HTERT RPE-1 (cell line): ENCODE measurements around the gene ARHGAP28.
"Not testable (repeated sequence)": the region's sequence is repeated elsewhere in the genome, so short reads cannot be mapped to it uniquely, and the experiment has no call there.

Source experiments
- in situ Hi-C: fragments of 300-500 bp; cut with MboI; formaldehyde crosslinking; loops from 4 replicates; pipeline ENCODE4 v1.14.3; 2020; ENCODE audit warnings: low sequenced_read_pairs

The ARHGAP28 gene

DNA sequence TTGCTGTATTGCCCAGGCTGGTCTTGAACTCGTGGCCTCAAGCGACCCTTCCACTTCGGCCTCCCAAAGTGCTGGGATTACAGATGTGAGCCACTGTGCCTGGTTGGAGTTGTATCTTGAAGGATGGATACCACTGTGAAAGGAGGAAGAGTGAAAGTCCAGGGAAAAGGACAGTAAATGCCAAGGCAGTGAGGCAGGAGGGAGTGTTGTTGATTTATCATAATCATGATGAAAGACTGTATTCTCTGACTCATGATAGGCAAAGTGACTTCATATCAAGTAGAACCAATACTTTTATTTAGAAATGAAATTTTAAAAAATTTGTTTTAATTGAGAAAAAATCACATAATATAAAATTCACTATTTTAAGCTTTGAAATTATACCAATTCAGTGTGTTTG, 162.3 kb downstream of the ARHGAP28 start:
- in situ Hi-C loops, result no loop called here

DNA sequence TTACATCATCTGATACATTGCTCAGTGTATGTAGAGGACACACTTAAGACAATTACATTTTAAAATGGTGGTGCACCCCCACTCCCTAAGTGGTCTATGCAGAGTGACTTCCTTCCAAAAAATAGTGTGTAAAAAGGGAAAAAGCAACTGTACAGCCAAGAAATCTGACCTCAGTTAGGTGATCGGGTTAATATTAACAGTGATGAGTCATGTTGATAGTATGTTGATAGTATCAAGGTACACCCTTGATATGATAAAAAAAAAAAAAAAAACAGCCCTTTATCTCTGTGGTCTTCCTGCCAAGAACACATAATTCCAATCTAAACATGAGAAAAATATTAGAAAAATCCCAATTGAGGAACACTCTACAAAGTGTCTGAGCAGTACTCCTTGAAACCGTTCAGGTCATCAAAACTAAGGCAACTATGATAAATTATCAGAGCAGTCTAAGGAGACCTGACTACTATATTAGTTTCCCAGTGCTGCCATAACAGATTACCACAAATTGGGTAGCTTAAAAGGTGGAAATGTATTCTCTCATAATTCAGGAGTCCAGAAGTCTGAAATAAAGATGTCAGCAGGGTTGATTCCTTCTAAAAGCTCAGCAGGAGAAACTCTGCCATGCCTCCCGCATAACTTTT, 171.9 kb downstream of the ARHGAP28 start:
- in situ Hi-C loops, result no loop called here

DNA sequence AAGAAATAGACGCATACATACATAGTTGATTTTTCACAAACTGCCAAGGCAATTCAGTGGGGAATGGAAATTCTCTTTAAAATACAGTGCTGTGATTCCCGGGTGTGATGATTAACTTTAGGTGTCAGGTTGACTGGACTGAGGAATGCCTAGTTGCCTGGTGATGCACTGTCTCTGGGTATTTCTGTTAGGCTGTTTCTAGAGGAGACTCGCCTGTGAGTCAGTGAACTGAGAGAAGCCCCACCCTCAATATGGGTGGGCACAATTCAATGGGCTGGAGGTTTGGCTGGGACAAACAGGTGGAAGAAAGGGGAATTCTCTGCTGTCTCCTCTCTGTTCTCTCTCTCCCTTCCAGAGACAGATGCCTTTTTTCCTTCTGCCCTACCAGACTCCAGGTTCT, 187.6 kb downstream of the ARHGAP28 start:
- in situ Hi-C loops, result no loop called here

DNA sequence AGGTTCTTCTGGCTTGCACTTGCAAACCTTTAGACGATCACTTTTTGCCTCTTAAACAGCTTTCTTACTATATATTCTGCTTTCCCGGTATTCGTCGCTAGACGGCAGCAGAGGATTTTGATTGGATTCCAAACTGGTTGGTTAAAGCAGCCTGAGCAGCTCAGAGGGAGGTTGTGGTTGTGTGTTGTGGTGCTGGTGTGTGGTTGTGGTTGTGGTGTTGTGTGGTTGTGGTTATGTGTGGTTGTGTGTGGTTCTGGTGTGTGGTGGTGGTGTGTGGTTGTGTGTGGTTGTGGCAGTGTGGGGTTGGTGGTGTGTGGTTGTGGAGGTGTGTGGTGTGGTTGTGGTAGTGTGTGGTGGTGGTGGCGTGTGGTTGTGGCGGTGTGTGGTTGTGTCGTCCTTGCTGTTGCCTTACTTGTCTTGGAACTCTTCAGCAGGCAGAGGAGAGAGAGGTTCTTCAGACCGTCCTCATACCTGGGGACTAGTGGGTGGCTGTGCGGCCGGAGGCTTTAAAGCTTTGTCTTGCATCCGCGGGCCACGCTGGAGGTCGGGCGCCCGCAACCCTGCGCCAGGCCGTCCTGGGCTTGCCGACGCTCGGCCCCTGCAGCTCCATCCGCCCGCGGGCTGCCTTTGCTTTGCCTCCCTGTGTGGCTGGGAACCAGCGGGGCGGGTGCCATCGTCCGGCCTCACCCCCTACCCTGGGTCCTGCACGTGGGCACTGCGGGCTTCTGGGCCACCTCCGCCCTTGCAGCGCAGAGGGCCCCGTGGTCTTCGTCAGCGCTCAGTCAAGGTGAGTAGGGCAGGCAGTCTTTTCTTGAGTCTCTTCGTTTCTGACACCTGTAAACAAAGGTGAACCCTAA, 190.8 kb downstream of the ARHGAP28 start:
- in situ Hi-C loops, result no loop called here

DNA sequence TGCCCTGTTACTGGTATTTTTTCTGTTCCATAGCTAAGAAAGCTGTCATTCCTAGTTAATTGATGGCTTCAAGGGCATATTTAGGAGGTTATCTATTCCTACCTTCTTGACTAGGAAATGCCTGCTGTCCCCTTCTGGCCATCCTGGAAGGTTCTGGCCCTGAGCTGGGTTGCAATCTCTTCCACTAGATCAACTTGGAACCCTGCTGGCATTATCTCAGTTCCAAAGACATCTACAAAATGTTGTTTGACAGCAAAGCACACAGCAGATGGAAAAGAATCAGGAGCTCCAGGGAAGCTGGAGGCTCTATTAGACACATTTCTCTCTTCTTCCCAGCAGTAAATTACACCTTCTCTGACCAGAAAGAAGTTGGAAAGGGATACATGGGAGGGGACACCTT, 192.1 kb downstream of the ARHGAP28 start:
- in situ Hi-C loops, result no loop called here

DNA sequence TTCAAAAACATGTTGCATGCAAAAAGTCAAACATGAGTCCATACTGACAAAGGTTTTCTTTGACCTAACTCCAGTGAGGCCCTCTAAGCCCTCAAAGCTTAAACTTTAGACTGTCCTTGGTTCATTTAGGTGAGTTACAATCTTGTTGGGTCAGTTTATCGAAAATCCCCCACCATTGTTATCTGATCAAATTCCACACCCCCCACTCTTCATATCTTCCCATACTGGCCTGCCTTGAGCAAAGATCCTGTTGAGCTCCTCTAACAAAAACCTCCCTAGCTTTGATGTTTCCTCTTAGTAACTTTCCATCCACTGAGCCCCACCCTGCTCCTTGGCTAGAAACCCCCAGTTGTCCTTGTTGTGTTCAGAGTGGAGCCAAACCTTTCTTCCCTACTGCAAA, 193.7 kb downstream of the ARHGAP28 start:
- in situ Hi-C loops, result no loop called here

DNA sequence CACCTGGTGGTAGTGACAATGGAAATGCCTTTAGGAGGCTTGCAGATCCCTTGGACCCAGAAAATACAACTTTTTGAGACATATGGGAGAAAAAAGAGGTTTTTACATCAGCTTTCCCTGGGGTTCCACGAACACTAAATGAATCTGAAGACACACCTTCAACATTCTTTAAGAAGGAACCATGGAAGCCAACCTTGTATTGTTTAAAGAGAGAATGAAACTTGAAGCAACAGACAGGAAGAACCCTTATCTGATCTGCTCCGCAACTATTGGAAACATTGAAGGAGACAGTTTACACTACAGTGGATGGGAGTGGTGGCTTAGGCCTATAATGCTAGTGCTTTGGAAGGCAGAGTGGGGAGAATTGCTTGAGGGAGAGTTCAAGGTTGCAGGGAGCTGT, 197.6 kb downstream of the ARHGAP28 start:
- in situ Hi-C loops, result no loop called here

DNA sequence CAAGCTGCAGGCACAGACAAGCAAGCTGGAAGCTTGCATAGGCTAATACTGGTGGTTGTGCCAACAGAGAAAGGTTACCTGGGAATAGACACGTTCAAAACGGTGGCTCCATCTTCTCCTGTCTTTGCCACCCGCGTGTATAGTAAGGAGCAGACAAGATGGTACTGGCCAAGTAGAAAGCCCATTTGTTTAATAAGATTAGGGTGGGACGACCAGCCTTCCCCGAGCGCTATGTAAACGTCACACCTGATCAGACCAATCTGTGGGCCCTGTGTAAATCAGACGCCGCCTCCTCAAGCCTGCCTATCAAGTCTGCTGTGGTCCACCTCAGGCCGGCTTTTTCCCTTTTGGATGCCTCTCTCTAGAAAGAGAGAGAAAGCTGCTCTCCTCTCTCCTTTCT, 198.8 kb downstream of the ARHGAP28 start:
- in situ Hi-C loops, result no loop called here

DNA sequence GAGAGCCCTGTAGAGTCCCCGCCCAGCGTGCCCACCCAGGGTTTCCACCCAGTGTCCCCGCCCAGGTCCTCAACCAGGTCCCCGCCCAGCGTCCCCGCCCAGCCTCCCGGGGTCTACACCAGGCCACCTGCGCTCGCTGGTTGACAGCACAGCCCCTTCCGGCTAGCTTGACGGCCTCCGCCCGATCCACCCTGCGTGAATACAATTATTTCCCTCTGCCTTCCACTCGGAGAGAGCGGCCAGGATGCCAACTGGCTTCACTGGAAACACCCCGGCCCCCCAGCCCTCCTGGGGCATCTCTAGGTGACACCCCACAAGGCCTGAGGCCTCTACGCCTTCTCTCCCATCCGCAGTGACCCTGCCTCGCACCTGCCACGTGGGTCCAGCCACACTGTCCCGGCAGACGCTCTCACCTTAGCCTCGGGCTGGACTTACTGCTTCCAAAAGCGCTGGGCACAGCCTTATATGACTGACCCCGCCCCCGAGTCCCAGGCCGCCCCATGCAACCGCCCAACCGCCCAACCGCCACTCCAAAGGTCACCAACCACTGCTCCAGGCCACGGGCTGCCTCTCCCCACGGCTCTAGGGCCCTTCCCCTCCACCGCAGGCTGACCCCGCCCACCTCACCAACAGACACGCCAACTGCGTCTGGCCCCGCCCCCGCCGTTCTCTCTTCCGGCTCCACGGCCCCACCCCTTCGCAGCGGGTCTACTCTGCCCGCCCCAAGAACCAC, 200.0 kb downstream of the ARHGAP28 start:
- in situ Hi-C loops, result no loop called here

DNA sequence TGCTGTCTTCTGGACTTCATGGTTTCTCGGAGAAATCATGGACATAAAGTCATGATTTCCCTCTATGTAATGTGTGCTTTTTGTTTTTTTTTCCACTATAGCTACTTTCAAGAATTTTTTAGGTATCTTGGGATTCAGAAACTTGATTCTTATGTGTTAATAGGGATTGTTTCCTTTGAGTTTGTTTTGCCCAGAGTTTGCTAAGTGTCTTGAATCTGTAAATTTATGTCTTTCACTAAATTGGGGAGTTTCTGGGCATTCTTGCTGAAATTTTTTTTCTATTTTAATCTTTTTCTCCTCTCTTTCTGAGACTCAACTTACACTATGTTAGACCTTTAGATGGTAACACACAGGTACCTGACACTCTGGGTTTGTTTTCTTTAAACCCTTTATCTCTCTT, 205.3 kb downstream of the ARHGAP28 start:
- in situ Hi-C loops, result no loop called here

DNA sequence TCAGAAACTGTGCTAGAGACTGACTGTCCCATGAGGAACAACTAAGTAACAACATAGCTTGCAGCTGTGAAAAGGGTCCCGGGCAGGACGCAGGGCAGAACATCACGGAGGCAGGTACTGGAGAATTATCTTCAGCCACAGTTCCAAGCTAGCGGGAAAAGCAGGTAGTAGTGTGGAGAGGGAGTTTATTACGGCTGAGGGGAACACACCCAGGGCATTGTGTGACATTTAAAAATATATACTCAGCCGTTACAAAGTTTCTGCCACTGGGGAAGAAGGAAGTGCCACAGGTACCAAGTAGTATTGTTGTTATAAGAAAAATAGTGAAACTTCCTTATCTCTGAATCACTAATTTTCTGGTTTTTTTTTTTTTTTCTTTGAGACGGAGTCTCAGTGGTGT, 208.5 kb downstream of the ARHGAP28 start:
- in situ Hi-C loops, result no loop called here

DNA sequence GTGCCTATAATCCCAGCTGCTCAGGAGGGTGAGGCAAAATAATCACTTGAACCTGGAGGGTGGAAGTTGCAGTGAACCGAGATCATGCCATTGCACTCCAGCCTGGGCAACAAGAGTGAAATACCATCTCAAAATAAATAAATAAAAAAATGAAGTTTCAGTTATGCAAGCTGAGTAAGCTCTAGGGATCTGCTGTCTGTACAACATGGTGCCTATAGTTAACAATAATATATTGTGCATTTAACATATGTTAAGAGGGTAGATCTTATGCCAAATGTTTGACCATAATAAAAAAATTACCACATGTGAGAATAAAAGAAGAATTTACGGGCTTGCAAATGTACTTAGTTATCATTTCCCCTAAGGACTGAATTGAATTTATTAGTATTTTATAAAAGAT, 208.9 kb downstream of the ARHGAP28 start:
- in situ Hi-C loops, result not testable (repeated sequence)

DNA sequence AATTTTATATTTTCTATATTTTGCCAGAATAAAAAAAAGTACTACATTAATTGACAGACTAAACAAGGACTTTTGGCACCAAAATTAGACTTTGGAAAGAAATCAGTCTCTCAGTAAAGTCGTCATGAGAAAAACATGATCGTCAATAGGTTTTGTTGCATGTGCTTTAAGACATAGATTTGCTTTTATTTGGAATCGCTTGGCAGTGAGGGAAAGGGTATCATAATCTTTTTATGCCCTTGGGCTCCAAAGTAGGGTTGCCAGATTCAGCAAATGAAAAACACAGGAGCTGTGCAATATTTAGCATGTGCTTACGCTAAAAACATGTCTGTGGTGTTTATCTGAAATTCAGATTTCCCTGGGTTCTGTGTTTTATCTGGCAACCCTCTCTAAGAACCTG, 210.5 kb downstream of the ARHGAP28 start:
- in situ Hi-C loops, result no loop called here

DNA sequence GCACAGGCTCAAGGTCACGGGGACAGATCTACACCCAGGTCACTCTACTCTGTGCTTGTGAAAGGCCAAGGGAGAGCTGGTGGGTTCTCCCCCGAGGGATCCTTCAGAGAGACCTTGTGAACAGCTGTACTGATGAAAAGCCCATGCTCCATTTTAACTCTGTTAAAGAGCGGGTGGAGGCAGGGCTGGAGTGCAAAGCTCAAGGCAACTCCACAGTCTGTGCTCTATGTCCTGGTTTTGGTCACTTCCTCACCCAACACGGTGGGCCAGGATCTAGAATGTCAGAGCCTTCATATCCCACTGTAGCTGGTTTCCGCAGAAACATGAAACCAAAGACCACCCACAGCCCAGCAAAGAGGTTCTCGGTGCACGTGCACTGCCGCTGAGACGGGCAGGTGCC, 210.9 kb downstream of the ARHGAP28 start:
- in situ Hi-C loops, result no loop called here

DNA sequence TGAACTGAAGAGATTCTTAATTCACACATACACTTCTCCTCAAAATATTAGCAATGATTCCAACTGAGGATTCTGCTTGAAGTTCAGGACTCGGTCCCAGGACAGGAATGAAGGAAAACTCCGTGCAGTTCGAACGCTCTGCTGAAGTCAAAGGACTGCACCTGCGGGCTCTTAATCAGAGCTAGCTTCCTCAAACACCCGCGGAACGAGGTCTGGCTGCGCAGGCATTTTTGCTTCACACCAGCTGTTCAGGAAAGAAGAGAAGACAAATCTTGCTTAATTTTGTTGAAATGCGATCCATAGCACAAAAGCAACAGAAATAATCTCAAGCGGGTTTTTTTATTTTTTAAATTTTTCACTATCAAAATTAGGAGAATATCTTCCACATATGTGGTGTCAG, 212.5 kb downstream of the ARHGAP28 start:
- in situ Hi-C loops, result no loop called here

DNA sequence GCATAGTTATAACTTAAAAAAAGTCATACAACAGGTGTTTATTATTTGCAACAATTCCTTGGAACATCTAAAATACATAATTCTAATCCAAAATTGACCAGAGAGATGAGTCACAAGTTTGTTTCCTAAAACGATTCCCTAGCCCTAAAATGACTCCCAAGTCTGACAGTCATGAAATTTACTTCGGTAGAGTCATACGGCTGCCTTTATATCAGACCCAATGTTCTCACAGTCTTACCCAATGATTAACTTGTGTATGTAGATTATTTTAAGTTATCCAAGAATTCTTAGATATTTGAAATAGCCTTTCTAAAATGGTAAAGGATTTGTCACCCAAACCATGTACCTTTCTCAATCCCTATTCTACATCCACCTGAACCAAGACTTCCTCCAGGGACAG, 213.2 kb downstream of the ARHGAP28 start:
- in situ Hi-C loops, result no loop called here

DNA sequence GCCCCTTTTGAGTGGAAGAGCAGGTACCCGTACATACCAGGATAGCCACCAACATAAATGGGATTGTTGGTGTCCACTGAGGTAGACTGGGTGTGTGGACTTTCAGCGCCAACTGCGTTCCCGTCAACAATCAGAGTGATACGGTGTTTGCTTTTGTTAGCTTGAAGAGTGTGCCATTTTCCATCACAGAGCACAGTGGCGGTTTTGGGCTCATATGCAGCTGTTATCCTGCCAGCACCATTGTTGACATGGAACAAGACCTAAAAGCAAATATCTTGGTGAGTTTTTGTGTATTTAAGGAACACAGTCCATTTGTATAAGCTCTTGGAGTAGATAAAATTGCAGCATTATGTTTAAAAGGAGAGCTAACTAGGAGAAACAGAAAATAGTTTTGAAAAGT, 213.6 kb downstream of the ARHGAP28 start:
- in situ Hi-C loops, result no loop called here

DNA sequence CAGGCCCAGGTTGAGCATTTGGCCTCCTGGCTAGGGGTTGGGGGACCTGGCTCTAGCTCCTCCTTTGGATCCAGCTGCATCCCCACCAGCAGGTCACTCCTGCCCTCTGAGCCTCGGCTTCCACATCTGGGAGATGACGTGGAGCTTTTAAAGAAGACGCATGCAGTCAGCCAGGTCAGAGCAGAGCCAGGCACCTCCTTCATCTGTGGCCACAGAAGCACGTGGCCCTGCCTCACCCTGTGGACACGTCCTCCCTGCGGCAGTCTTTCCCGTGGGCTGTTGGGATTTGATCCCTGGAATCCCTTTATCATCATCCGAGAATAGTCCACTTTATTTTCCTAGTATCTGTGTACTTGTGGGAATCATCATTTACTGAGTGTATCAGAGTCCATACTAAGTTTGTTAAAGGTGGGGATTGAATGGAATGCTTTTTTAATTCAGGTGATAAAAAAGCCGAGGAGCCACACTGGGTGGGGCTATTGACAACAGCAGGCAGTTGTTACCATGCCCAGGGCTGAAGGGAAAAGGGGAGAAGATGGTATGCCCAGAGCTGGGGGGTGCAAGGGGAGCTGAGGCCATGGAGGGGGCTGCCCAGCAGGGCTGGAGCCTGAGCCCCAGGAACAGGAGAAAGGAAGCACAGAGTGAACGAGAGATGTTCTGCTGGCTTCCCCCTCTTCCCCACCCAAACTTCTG, 218.0 kb downstream of the ARHGAP28 start:
- in situ Hi-C loops, result no loop called here

DNA sequence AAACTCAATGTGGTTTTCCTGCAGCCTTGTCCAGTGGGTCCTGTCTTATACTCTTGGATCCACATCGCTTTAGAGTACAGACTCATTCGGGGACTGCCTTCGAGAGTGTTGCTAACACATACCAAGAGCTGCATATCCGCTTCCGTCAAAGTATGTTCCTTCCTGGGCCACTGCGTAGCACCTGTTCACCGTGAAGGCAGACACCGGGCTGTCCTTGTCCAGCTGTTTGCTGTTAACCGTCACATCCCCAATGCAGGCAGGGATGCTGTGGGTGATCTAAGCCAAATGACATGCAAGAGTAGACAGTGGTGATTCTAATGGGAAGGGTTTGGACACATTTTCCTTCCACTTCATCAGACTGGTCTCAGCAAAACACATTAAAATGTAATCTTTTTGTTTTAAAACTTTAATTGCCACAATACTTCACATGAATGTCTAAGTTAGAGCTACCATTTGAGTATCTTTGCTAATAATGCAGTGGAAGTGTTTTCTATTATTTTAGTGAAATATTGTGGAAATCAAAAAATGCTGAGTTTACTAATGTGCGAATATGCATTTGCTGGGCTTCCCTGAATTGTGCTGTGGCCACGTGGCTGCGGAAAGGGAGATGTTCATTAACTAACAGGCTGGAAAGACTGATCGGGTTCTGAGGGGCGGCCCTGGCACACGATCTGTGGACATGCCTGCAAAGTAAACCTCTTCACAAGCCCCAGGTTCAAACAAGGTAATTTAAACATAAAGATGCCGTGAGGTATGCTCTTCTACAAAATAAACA, 219.0 kb downstream of the ARHGAP28 start:
- in situ Hi-C loops, result no loop called here

DNA sequence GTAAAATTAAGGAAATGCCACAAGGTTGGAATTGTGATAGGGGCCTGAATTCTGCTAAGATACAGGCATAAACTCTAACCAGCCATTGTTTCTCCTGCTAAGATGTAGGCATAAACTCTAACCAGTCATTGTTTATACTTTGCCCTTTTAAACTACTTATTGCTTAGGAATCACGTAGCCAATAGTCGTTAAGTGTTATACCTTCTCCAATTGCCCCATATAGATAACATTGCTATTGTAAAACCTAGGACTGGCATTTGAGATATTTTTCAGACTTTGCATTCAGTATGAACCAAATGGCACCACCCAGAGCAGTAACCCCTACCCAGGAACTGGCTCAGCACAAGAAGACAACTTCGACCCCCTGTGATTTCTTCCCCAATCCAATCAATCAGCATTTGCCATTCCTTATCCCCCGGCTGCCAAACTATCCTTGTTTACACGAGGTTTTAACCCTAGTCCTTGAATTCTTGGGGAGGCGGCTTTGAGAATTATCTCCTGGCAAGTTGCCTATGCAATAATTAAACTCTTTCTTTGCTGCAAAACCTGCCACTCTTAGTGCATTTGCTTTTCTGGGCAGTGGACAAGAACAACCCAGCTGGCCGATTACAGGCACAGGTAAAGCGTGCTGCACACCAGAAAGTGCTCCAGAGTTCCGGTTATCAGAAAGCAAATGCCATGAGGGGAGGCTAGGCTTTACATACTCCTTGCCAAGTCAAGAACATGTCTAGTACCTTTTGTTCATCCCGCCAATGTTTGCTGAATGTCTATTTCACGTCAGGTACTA, 220.5 kb downstream of the ARHGAP28 start:
- in situ Hi-C loops, result no loop called here
